WTC11 (cell line): Measurements from ENCODE around the gene SPIB. TPM values are rescaled to one million over a fixed set of nuclear protein-coding genes. Genes with fewer than 3 reads are reported as not detected.

Source experiments
- ATAC-seq: fragments of 200-7000 bp; cut with Tn5 transposase; 2 replicates; pipeline ENCODE4 v1.10.0; 2021; ENCODE audit warnings: mild to moderate bottlenecking, moderate library complexity
- CTCF ChIA-PET: fragments of 300-600 bp; sonication (Branson Sonifier 250); formaldehyde crosslinking; loops from one replicate; lab custom pipeline; 2021; ENCODE audit warnings: antibody characterized with exemption; lab: Charles Lee
- POLR2A ChIA-PET: fragments of 350-600 bp; sonication (Branson Sonifier 250); formaldehyde crosslinking; loops from one replicate; lab custom pipeline; 2021; ENCODE audit warnings: antibody characterized with exemption; lab: Charles Lee
- DNase-seq: peaks from one replicate; pipeline ENCODE4 v3.0.0; 2021; ENCODE audit warnings: low spot score
- H3K27ac Mint-ChIP-seq: 2 replicates; pipeline ENCODE4 v1.8.0; 2021; ENCODE audit warnings: mixed read lengths
- H3K27me3 Mint-ChIP-seq: 2 replicates; pipeline ENCODE4 v1.8.0; 2021; ENCODE audit warnings: low read depth, mild to moderate bottlenecking, moderate library complexity, mixed read lengths
- H3K36me3 Mint-ChIP-seq: 2 replicates; pipeline ENCODE4 v1.8.0; 2021; ENCODE audit warnings: mixed read lengths
- H3K4me1 Mint-ChIP-seq: 2 replicates; pipeline ENCODE4 v1.8.0; 2022; ENCODE audit warnings: mixed read lengths
- H3K4me3 Mint-ChIP-seq: 2 replicates; pipeline ENCODE4 v1.8.0; 2021; ENCODE audit warnings: mild to moderate bottlenecking, moderate library complexity, mixed read lengths
- H3K9me3 Mint-ChIP-seq: 2 replicates; pipeline ENCODE4 v1.8.0; 2021; ENCODE audit warnings: mixed read lengths
- AR ChIP-seq: fragments of 250-450 bp; sonication (Bioruptor Pico); IDR thresholded peaks from 2 replicates; pipeline ENCODE4 v1.9.0; 2021; ENCODE audit warnings: mild to moderate bottlenecking
- ETV6 ChIP-seq: sonication (generic); formaldehyde crosslinking; IDR thresholded peaks from 2 replicates; pipeline ENCODE4 v1.8.1; 2022; ENCODE audit warnings: mild to moderate bottlenecking, missing genetic modification reagents
- HMGA2 ChIP-seq: fragments of 250-450 bp; sonication (Bioruptor Pico); IDR thresholded peaks from 2 replicates; pipeline ENCODE4 v1.4.0; 2021; ENCODE audit warnings: mild to moderate bottlenecking, moderate library complexity
- IRF1 ChIP-seq: sonication (generic); formaldehyde crosslinking; IDR thresholded peaks from 2 replicates; pipeline ENCODE4 v1.8.0; 2023; ENCODE audit warnings: missing genetic modification reagents
- MAX ChIP-seq: sonication (generic); formaldehyde crosslinking; IDR thresholded peaks from 2 replicates; pipeline ENCODE4 v1.8.0; 2022; ENCODE audit warnings: mild to moderate bottlenecking, missing genetic modification reagents
- RELA ChIP-seq: sonication (generic); formaldehyde crosslinking; IDR thresholded peaks from 2 replicates; pipeline ENCODE4 v1.8.1; 2022; ENCODE audit warnings: missing genetic modification reagents, mild to moderate bottlenecking, borderline replicate concordance
- SP1 ChIP-seq: sonication (generic); formaldehyde crosslinking; conservative IDR thresholded peaks from 2 replicates; pipeline ENCODE4 v1.8.1; 2022; ENCODE audit warnings: missing genetic modification reagents
- USF2 ChIP-seq: sonication (generic); formaldehyde crosslinking; IDR thresholded peaks from 2 replicates; pipeline ENCODE4 v1.8.1; 2023; ENCODE audit warnings: mild to moderate bottlenecking, missing genetic modification reagents, moderate library complexity
- ZNF232 ChIP-seq: sonication (generic); formaldehyde crosslinking; IDR thresholded peaks from 2 replicates; pipeline ENCODE4 v1.8.0; 2022; ENCODE audit warnings: mild to moderate bottlenecking, missing genetic modification reagents
- ZNF263 ChIP-seq: sonication (generic); formaldehyde crosslinking; IDR thresholded peaks from 2 replicates; pipeline ENCODE4 v1.8.1; 2022; ENCODE audit warnings: low read depth, mild to moderate bottlenecking, moderate library complexity, missing genetic modification reagents
- ZNF281 ChIP-seq: sonication (generic); formaldehyde crosslinking; IDR thresholded peaks from 2 replicates; pipeline ENCODE4 v1.8.0; 2023; ENCODE audit warnings: mild to moderate bottlenecking, missing genetic modification reagents
- ZNF396 ChIP-seq: fragments of 250-450 bp; sonication (Bioruptor Pico); IDR thresholded peaks from 2 replicates; pipeline ENCODE4 v1.8.0; 2021; ENCODE audit warnings: mild to moderate bottlenecking, moderate library complexity, borderline replicate concordance
- ZNF425 ChIP-seq: fragments of 250-450 bp; sonication (Bioruptor Pico); conservative IDR thresholded peaks from 2 replicates; pipeline ENCODE4 v1.9.0; 2021; ENCODE audit warnings: mild to moderate bottlenecking
- ZNF512 ChIP-seq: sonication (generic); formaldehyde crosslinking; IDR thresholded peaks from 2 replicates; pipeline ENCODE4 v1.8.1; 2022; ENCODE audit warnings: missing genetic modification reagents, borderline replicate concordance
- ZNF532 ChIP-seq: fragments of 250-450 bp; sonication (Bioruptor Pico); IDR thresholded peaks from 2 replicates; pipeline ENCODE4 v1.9.0; 2021; ENCODE audit warnings: mild to moderate bottlenecking, borderline replicate concordance
- total RNA-seq: library from RNA; stranded (reverse); gene quantifications from 3 replicates; pipeline ENCODE4 v1.2.3, GENCODE V29; 2021

SPIB gene
- total RNA-seq, 1 experiment from 2014 or later = 4.7 TPM

GRCh38 chr19:50401605-50402450, 16.9 kb upstream of the SPIB start:
- Mint-ChIP-seq H3K27me3 (no peaks in the 10 kb centered on the region), H3K27ac (no peak overlapping the region), H3K9me3 (no peaks in the 10 kb centered on the region), H3K36me3 (peaks cover 35% of the 10 kb centered on the region), H3K4me1 (no peaks in the 10 kb centered on the region), H3K4me3 (no peak overlapping the region)
- no peak for TF ChIP-seq RELA (CRISPR knock-in tag)
- peak; percentile 65; the same call in 1 of the 2 replicates for TF ChIP-seq ZNF263 (CRISPR knock-in tag)
- ChIA-PET POLR2A (no interaction called here), CTCF (interaction anchor here (0.6 to 2.2 kb wide), 3 partner anchors 14 to 154 kb away, joined by 3 to 7 read pairs (median 5); no protein-coding TSS in a partner anchor)
- ATAC-seq (no peak), DNase-seq (no peak)

GRCh38 chr19:50402544-50403301, 16.0 kb upstream of the SPIB start:
- ChIA-PET POLR2A (interaction anchor here (0.6 kb wide), 1 partner anchor 98 kb away, joined by 3 read pairs; no protein-coding TSS in a partner anchor), CTCF (interaction anchor here (0.6 to 2.2 kb wide), 3 partner anchors 13 to 153 kb away, joined by 3 to 7 read pairs (median 5); no protein-coding TSS in a partner anchor)
- Mint-ChIP-seq H3K9me3 (no peaks in the 10 kb centered on the region), H3K36me3 (peaks cover 37% of the 10 kb centered on the region), H3K4me3 (no peak overlapping the region), H3K4me1 (no peaks in the 10 kb centered on the region), H3K27me3 (no peaks in the 10 kb centered on the region), H3K27ac (no peak overlapping the region)
- DNase-seq (no peak), ATAC-seq (no peak)
- TF ChIP-seq ZNF232 (no peak), ZNF425 (CRISPR knock-in tag) (no peak), HMGA2 (CRISPR knock-in tag) (no peak), IRF1 (CRISPR knock-in tag) (no peak), ZNF512 (CRISPR knock-in tag) (no peak), ZNF396 (no peak), SP1 (CRISPR knock-in tag) (no peak), ETV6 (CRISPR knock-in tag) (no peak), AR (CRISPR knock-in tag) (no peak), ZNF281 (CRISPR knock-in tag) (no peak), ZNF532 (CRISPR knock-in tag) (no peak), MAX (CRISPR knock-in tag) (no peak), USF2 (CRISPR knock-in tag) (no peak)
